IMR-90 (cell line): Measurements from ENCODE around the gene HOXA5. TPM values are rescaled to one million over a fixed set of nuclear protein-coding genes. Genes with fewer than 3 reads are reported as not detected.

Experiments used
- POLR2A ChIP-seq: IDR thresholded peaks from 2 replicates; pipeline ENCODE4 v1.6.1; 2012; ENCODE audit warnings: mild to moderate bottlenecking, low read depth, low read length
- USF2 ChIP-seq: fragments of 150-350 bp; IDR thresholded peaks from 2 replicates; pipeline ENCODE4 v1.6.1; 2017; ENCODE audit warnings: mild to moderate bottlenecking, antibody characterized with exemption, low read length, low read depth
- polyA plus RNA-seq, 3 experiments: library from polyadenylated mRNA; depleted of rRNA; stranded (reverse); fragments of >200 nt; gene quantifications; 2 replicates each; pipeline ENCODE4 v1.2.3, GENCODE V29; 2012; ENCODE audit warnings: low replicate concordance in 1 of 3
- total RNA-seq: library from RNA; depleted of rRNA; stranded (reverse); fragments of >200 nt; gene quantifications from 2 replicates; pipeline ENCODE4 v1.2.3, GENCODE V29; 2012

The HOXA5 gene
- total and polyA plus RNA-seq, 2 of the 4 experiments (the other 2 are of a cell fraction), result 19.9 to 29.4 TPM

- TF ChIP-seq USF2, result peak; percentile 93
- TF ChIP-seq POLR2A, result peak; percentile 81
Observed at GRCh38 chr7:27117887-27118491, 25.5 kb downstream of the HOXA5 start (continued).
